Activated CD4-positive, alpha-beta T cell treated with anti-CD3 and anti-CD28 coated beads for 48 hours (primary cell): ENCODE measurements around the gene NELL1.

ENCODE experiments used
- DNase-seq: peaks from one replicate; pipeline ENCODE4 v3.0.0-alpha.2; 2020

NELL1 gene

DNA sequence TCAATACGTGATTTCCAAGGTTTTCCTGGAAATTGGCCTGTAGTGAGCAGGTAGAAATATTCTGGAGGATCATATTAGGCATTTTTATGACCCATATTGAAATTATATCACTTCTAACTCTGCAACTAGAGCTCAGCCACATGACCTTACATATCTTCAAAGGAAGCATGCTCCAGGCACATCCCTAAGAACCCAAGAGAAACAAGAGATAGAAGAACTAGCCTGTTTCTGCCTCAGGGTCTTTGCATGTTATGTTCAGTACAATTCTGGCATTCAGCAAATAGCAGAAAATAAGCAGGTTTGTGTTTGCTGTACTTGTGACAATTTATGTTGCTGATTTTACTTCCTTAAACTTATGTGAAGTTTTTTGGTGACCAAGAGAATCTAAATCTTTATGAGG lies 859.8 kb downstream of the NELL1 start:
- DNase-seq = no peak

DNA sequence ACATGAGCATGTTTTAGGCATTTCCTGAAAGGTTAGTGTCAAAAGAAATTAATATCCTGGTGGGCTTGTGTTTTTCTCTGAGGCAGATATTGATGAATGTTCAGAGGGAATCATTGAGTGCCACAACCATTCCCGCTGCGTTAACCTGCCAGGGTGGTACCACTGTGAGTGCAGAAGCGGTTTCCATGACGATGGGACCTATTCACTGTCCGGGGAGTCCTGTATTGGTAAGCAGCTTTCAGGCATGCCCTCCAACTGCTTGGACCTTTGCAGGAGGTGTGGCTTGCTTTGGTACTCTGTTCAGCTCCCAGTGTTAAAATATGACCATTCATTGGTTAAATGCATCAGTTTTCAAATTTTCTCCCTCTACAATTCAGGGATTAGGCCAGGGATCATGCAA lies 864.9 kb downstream of the NELL1 start:
- DNase-seq = no peak

DNA sequence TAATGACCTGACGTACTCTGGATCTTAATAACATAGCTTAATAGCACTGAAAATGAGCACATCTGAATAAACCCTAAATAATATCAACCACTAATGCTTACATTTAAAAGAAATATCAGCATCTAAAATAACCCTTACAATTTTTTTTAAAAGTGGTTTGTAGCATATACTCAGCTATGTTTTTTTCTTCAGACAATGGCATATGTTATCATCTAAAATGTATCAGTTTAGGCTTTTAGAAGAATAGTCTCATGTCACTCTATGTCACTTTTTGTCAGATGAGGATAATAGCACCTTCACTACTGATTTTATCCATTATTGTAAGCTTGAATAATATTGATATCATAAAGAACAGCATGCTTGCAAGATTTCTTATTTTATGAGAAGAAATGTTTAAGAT lies 868.6 kb downstream of the NELL1 start:
- no peak for DNase-seq

DNA sequence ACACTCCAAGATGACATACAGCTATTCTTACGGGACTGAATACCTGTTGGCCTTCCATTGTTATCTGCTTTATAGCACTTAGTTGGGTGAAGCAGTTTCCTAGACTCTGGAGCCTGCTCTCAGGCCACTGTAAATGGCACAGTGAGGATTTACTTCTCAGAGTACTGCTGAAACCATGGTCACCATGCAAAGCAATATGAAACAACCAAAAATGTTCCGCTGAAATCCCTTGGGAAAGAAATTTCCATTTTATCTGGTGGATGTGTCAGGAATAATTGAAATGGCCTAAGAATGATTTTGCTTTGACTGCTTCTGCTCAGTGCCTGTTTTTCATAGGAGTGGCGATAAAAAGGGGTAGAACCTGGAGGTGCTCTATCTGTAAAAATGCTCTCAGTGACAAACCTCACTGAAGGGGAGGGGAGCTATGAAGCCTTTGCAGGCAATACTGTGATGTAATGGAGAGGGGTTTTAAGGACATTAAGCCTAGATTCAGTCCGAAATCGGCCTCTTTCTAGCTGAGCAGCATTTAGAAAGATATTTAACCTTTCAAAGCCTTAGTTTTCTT lies 871.9 kb downstream of the NELL1 start:
- no peak for DNase-seq

DNA sequence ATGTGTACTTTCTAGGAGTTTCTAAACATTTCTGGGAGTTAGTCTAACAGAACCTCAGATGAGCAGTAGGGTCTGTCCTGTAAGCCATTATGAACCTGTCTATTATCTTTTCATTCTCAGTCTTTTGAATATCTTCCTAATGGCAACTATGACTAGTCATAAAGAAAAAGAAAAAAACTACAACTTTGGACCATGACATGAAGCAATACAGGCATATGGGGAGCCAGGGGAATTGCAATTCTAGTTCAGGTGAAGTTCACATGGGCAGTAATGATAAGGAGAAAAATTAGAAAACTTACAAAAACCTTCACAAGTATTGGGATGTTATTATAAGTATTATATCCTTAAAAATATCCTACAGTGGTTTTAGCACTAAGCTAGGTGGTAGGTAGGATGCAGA lies 874.5 kb downstream of the NELL1 start:
- DNase-seq = no peak

DNA sequence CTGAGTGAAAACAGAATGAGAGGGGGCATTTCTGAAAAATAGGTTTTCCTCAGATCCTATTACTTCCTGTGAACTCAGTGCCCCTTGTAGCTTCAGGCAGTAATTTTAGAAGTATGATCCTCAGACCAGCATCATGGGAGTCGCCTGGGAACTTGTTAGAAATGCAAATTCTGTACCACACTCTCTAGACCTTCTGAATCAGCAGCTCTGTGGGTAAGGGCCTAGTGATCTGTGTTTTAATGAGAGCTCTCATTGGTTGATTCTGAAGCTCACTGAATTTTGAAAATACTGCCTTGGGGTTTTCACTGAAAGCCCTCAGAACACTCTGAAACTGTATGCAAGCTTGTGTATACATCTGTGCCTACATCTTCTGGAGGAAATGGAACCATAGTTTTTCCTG lies 876.3 kb downstream of the NELL1 start:
- no peak for DNase-seq

DNA sequence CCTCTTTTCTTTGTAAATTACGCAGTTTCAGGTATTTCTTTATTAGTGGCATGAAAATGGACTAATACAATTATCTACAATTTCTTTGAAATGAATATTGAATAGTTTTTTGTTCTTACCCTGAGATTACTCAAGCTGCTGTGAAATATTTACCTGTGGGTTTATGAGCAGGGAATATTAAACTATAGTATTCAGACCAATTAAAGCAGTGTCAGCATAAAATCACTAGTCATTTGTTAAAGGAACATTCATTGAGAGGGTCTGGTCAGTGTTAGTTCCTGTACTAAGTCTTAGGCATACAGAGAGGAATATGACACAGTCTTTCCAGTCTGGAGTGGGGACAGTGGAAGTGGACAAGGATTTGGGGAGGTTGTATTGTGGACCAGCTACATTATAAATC lies 877.3 kb downstream of the NELL1 start:
- DNase-seq = no peak

DNA sequence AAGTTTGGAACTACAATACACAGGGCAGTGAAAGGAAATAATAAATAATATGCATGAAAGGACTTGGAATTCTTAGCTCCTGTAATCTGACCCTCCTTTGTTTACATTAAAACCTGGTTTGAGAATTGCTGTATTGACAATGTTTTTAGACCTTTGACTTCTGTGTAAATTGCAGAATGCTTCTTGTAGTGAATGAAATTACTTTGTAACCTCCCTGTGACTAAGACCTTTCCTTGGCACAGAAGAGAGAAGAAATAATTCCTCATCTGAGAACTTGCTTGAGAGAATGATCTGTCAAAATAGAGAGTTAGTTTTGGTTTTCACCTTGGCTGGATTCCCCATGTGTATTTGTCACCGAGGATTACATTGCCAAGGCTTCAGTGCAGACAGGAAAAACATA lies 883.5 kb downstream of the NELL1 start:
- DNase-seq = no peak

DNA sequence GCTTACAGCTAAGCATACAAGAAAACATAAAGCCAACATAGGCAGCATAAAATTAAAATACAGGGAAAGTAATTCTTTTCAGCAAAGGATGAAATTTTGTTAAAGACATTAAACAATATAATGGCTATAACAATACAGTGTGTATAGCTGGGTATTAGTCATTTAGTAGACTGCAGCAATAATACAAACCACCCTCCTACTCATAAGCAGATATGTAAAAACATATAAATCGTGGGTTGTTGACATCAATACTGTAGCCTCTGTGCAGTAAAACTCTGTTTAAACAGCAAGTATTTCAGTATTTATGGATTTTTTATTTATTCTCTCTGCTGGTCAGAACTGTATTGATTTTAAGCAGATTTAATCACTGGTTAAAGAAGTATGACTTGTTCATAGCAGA lies 884.4 kb downstream of the NELL1 start:
- DNase-seq = no peak

DNA sequence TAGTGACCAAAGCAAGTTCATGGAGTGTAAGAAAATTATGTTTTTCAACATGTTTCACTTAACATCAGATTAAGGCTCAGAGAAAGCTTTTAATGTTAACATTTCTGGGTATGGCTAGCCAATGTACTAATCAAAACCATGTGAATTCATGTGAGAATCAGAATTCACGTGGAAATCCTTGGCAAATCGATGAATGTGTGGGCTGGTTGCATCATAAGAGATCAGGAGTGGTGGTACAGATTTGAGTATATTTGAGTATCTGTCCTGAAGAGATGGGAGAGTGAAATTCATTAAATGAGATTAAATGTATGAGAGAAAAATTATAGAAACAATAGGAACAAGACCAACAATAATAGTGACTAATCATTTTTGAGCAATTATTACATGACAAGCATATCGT lies 884.9 kb downstream of the NELL1 start:
- DNase-seq = no peak

DNA sequence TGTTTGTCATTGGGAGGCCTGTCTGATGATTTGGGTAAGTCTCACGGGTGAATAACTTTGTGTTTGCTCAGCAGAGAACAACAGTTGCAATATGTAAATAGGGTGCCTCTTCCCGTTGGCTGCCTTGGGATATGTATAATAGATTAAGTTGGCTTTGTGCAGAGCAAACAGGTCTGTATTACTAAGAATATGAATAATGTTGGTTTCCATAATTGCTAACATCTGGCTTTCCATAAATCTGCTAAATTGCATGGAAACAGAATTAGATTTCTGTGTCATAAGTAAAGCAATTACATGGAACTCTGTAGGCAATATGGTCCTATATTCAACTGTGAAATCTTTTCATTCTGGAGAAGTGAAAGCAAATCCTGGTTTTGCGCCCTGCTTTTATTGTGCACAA lies 887.5 kb downstream of the NELL1 start:
- no peak for DNase-seq

DNA sequence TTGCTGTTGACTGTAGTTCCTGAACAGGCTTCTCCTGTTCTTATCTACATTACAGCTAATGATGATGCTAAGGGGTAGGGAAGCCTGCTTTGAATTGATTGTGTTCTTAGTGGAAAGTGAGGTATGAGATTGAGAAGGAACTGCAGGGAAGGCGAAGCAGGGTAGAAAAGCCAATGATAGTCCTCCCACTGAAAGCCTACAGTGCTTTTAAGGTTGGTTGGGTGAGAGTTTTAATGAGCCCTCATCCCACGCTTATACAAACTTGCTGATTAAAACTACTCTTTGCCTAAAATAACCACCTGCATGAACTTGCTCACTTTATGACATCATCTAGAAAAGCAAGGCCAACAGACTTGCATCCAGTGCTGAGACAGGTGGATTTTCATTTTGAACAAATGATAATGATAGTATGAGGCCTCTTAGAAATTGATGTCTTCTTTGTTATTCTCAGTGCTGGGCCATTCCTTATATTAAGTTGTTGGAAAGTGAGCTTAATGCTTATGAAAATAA lies 891.1 kb downstream of the NELL1 start:
- DNase-seq = no peak

DNA sequence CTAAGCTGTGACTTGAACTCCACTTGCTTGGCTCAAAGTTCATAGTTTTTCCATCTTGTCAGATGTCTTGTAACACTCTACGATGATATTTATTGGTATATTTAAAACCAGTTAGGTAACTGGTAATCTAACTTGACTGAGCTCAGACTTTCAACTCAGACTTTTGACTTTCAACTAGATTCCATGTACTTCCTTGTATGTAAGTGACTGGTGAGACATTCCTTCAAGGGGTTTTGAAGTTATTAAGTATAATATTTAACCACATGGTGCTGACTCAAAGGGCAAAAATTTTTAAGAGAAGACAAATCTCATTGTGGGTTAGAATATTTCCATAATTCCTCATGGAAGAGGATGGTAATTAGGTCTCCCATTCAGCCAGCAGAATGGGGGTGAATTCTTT lies 892.2 kb downstream of the NELL1 start:
- no peak for DNase-seq

DNA sequence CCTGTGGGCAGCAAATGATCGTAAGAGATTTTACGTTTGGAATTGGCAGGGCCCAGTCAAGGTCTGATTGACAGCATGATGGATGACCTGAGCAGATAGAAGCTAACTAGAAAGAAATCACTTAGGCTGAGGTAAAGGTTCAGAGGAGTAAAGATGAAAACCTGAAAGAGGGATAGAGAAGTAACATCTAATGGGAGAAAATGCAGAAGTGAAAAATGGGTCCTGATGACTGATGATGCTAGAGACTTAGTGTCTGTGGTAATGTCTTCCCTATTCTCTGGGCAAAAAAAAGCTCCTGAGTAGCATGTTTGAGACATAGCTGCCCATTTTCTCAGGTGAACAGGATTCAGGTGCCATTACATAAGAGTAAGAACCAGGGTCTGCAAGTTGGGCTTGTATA lies 894.7 kb downstream of the NELL1 start:
- DNase-seq = no peak

DNA sequence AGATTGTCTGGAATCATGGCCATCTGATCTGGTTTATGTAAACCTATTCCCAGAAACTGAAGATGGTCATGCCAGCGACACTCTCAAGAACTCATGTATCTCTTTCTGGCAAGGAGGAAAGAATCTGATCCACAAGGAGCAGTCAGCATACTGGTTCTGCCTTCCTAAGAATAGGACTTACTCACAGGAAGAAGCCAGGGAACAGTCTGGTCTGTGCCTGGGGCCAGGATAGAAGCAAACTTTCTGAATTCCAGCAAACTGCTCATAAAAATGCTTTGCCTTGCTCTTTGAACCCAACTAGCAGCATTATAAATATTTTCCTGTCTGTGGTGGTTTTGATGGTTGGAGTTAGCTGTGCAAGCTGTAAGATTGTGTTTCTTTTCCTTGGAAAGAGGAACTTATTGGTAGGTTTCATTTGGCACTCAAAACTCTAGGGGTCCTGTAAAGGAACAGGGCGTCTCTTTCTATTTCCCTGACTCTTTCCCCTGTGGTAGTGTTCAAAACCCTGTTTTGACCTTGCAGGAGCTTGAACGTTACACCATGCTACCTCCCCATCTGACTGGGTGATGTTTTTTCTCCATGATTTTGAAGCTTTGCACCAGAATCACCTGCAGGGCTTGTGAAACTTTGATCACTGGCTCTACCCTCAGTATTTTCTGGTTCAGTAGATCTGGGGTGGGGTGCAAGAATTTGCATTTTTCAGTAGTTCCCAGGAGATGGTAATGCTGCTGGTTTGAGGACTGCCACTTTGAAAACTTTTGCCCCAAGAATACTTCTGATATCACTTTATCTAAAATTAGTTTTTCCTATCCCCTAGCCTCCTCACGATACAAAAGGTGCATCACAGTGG lies 895.7 kb downstream of the NELL1 start:
- DNase-seq = no peak

DNA sequence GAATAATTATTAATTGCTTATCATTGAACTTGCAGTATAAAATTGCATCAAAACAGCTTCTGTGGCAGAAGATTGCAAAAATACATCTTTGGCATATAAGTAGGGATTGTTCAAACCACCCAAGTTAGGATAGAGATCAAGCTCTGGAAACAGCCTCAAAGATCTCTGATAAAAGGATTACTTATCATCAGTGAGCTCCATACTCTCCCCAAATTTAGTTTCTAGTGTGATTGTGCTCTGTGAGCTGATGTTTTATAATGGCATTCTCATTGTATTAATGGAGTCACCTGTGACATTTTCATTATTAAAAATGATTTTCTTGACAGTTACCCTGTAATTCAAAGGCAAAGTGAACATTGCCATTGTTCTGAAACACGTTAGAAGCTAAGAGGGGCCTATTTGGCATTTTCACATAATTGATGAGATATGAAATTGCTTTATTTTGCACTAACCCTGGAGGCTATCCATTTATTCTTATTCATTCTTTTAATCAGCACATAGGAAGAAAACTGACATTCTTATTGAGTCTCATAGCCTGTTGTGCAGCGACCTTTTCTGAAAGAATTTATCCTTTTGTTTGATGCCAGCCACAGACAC lies 897.2 kb downstream of the NELL1 start:
- DNase-seq = no peak

DNA sequence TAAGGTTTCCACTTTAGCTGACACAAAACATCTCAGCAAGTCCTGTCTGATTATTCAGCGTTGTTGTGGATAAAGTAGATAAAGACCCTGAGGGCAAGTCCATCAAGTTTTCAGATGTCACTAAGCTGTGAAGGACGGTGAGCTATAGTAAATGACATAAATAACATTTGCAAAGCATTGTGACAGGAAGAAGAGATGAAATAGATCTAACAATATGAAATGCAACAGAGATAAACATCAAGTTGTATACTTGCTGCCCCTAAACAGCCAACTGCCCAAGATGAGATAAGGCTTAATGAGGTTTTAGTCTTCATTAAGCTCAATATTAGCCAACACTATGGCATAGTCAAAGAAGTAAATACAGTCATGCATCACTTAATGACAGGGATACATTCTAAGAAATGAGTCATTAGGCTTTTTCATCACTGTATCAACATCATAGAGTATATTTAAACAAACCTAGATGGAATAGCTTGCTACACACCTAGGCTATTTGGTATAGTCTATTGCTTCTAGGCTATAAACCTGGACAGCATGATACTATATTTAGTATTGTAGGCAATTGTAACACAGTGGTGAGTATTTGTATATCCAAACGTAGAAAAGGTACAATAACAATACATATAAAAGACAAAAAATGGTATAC lies 898.4 kb downstream of the NELL1 start:
- DNase-seq = no peak

DNA sequence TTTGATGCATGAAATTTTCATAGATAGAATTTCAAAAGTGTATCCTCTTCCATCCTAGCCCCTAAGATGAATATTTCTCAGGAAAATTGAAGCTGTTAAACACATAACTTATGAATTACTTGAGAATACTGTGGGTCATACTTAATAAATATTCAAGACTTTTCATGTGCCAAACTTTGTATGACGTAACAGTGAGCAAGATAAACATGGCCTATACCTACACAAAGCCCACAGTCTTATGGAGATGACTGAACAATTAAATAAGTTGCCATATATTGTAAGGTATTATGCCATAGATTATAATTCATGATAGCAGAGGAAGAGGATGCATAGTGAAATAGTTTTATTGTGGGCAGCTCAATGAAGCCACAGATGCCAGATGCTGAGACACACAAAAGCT lies 902.8 kb downstream of the NELL1 start:
- DNase-seq = no peak

DNA sequence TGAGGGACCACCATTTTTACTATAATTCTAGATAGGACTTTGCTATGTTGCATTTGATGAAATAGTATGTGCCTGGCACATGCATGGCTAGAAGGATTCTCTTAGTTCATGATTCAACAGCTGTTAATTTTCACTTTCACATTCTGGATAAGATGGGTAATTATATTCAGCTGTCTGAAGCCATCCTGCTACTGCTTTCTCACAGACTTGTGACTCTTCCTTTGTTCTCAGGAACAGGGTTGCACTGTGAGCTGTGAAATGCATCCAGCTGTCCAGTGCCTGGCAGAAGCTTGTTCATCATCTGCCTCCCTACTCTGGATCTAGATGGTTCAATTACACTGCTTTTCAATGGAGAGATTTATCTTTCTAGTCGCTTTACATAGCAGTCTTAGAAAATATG lies 913.4 kb downstream of the NELL1 start:
- DNase-seq = no peak

DNA sequence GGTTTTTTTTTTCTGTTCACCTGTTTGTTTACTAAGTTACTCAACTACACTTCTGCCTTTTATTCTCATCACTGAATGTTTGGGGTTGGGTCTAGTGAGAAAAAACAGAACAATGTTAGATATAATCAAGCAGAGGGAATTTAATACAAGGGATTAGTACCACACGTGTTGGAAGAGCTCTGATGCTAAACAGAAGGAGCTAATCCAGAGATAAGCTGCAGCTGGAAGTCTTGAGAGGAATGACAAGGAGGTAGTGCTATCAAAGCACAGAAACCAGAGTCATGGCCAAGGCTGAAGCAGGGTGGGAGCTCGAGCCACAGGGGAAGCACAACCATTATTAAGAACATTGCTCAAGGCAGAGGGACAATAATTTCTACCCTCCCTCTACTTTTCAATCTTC lies 919.4 kb downstream of the NELL1 start:
- DNase-seq = no peak

DNA sequence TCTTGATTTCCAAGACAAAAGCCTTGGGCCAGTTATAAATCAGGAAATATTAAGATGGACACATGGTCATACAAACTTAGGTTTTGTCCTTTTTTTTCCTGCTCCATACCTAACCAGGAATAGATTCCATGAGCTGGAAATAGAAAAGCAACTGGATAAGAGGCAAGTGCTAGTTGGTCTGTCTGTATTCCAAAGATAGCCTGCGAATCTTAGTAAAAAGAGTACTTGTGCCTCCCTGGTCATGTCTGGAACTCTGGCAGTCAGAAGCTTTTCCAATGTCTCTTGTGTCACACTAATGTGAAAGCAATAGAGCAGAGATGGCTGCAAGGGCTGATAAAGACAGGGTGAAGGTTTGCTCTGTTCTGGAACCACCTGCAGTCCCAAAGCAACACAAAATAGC lies 933.3 kb downstream of the NELL1 start:
- DNase-seq = no peak

DNA sequence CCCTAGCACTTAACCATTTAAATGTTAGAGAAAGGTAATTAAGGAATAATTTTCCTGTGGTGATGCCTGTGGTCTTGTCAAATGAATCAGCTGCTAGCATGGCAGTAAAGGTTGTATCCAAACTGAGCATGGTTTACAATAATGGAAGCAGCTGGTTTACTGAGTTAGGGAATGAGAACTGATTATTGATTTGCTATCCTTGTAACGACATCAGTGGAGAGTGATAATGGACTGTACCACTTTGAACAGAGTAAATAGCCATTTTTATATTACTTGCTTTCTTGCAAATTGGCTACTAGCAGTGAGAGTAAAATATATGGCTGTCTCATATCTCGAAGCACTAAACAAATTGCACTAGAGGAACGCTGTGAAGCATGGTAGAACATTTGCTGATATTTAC lies 934.5 kb downstream of the NELL1 start:
- DNase-seq = no peak

DNA sequence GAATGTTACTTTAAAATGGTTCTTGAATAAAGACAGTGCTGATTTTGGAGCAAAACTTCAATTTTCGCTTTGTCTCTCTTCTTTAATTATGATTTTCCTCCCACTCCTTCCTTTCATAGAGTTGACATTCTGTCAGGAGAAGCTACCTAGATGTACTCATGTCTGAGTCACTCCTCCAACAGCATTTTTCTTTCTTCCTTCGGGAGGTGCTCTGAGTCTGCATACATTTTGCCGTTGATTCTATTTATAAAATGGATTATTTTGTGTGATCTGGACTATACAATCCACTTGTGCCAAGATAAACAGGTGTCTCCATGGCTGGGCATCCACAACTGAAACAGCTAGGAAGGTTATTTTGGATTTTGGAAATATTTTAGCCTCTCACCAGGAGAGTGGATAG lies 935.2 kb downstream of the NELL1 start:
- no peak for DNase-seq

DNA sequence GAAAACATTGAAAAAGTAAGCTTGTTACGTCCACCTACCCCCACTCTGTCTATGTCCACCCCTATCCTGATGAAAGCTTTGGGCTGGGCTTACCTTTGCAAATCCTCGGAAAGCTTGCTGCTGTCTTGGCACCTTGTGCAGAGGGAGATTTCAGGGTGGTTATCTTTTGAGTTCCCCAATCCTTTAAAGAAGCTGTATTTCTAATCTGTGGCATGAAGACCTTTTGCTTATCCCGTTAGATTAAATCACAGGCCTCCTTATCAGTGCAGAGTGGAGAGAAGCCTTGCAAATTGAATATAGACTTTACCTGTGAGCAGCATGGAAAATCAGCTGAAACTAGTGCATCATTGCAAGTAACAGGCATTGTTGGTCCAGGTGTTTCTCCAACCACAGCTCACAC lies 942.9 kb downstream of the NELL1 start:
- DNase-seq = no peak
